K562 (cell line): ENCODE measurements around the gene NYAP1. TPM values are rescaled to one million over a fixed set of nuclear protein-coding genes. Genes with fewer than 3 reads are reported as not detected.

Source experiments
- EHMT2 ChIP-seq: fragments of 450-650 bp; IDR thresholded peaks from 2 replicates; pipeline ENCODE4 v1.6.1; 2018; ENCODE audit warnings: antibody characterized with exemption
- POLR2AphosphoS5 ChIP-seq: IDR thresholded peaks from 2 replicates; pipeline ENCODE4 v1.6.1; 2011; ENCODE audit warnings: mild to moderate bottlenecking, low read depth, low read length, moderate library complexity; ENCODE audit not compliant: control insufficient read depth, insufficient read depth
- SIN3B ChIP-seq: fragments of 450-650 bp; IDR thresholded peaks from 2 replicates; pipeline ENCODE4 v1.6.1; 2017; ENCODE audit warnings: low read depth, mild to moderate bottlenecking, moderate library complexity
- STAT5B ChIP-seq: fragments of 250-450 bp; sonication (Bioruptor Pico); IDR thresholded peaks from 2 replicates; pipeline ENCODE4 v1.8.0; 2021; ENCODE audit warnings: mild to moderate bottlenecking, inconsistent platforms
- ZNF347 ChIP-seq: fragments of 450-650 bp; formaldehyde crosslinking; IDR thresholded peaks from 2 replicates; pipeline ENCODE4 v1.4.0; 2020; ENCODE audit warnings: low read depth, mild to moderate bottlenecking, moderate library complexity
- ZNF384 ChIP-seq: IDR thresholded peaks from 2 replicates; pipeline ENCODE4 v1.6.1; 2012; ENCODE audit warnings: low read depth, low read length, improper control_type of control experiment
- ZNF644 ChIP-seq: fragments of 200-800 bp; sonication (Bioruptor generic); IDR thresholded peaks from 2 replicates; pipeline ENCODE4 v1.6.1; 2016; ENCODE audit warnings: low read depth, missing genetic modification characterization, missing compliant biosample characterization
- polyA plus RNA-seq, 8 experiments: library from polyadenylated mRNA; depleted of rRNA in 4 of 8; stranded (reverse) in 5 of 8; unstranded in 3 of 8; fragments of >200 nt; fragmentation: Nextera tagmentation in 2 of 8; fragmentation: Illumina TruSeq in 1 of 8; extraction: Ambion mirVana in 2 of 8; extraction: Trizol in 1 of 8; gene quantifications; 2 replicates each; pipeline versions ENCODE4 v1.2.1 to v1.2.3, GENCODE V29; 2011 to 2014; ENCODE audit warnings: inconsistent platforms in 1 of 8, missing spikeins in 1 of 8
- total RNA-seq, 7 experiments: library from RNA; depleted of rRNA in 6 of 7; stranded (reverse); fragments of >200 nt in 6 of 7; fragmentation: Illumina TruSeq in 2 of 7; extraction: Trizol in 2 of 7; gene quantifications; 2 replicates each; pipeline versions ENCODE4 v1.2.1 to v1.2.3, GENCODE V29; 2011 to 2021; ENCODE audit warnings: low replicate concordance in 1 of 7
- TF ChIP-seq, protein P1 (sequence below): fragments of 200-800 bp; sonication (Bioruptor generic); IDR thresholded peaks from 2 replicates; pipeline ENCODE4 v1.6.1; 2017; ENCODE audit warnings: missing genetic modification characterization, missing compliant biosample characterization
- TF ChIP-seq, protein P2 (sequence below): sonication (generic); formaldehyde crosslinking; IDR thresholded peaks from 2 replicates; pipeline ENCODE4 v1.8.1; 2023; ENCODE audit warnings: missing genetic modification reagents, mild to moderate bottlenecking, borderline replicate concordance
- TF ChIP-seq, protein P3 (sequence below): fragments of 250-450 bp; sonication (Bioruptor Pico); IDR thresholded peaks from 2 replicates; pipeline ENCODE4 v1.8.0; 2021; ENCODE audit warnings: moderate library complexity, mild to moderate bottlenecking, inconsistent platforms
- TF ChIP-seq, protein P4 (sequence below): sonication (generic); formaldehyde crosslinking; IDR thresholded peaks from 2 replicates; pipeline ENCODE4 v1.8.1; 2023; ENCODE audit warnings: mild to moderate bottlenecking, missing genetic modification reagents, moderate library complexity
- TF ChIP-seq, protein P5 (sequence below), 2 experiments: fragments of 450-650 bp; IDR thresholded peaks; 2 replicates each; pipeline ENCODE4 v1.6.1; 2018; ENCODE audit warnings: mild to moderate bottlenecking in 2 of 2, low read depth in 1 of 2; ENCODE audit not compliant: partially characterized antibody in 2 of 2

NYAP1 gene
- total and polyA plus RNA-seq, 9 of the 15 experiments (the other 6 are each of a cell fraction or from before 2014, with no cell fraction given), result 0.11 to 0.88 (median 0.22) TPM; not detected in 2

DNA sequence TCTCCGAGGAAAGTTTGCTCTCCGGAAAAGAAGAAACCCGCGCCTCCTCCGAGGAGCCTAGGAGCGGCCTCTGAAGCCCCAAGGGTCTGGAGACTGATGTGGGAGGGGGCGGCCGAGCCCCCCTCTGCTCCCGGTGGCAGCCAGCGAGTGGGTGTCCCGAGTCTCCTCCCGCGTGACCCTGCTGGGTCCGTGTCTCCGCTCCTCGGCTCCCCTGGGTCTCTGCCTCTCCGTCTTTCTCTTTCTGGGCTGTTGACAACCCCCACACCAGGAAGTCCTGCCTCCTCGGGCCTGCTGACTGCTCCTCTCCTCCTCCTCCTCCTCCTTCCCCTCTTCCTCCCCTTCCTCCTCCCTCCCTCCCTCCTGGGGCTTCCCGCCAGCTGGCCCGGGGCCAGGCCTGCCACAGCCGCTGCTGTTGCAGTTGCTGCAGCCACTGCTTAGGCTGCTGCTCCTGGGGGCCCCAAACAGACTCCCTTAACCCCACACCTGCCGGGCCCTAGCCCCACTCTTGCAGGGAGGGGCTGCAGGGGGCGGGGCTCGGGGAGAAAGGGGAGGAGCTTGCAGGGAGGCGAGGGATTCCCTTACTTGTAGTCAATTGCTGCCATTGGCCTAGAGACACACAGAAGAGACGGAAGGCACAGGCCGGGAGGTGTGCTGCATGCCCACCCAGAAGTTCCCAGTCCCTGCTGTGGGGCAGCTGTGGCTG is 4.6 kb upstream of the NYAP1 start, which contains the start of gene TSC22D4 (continued):
- no peak for TF ChIP-seq STAT5B (CRISPR knock-in tag)
- peak; percentile 8; the same call in 1 of the 2 replicates for TF ChIP-seq EHMT2
- TF ChIP-seq, protein P1, sequence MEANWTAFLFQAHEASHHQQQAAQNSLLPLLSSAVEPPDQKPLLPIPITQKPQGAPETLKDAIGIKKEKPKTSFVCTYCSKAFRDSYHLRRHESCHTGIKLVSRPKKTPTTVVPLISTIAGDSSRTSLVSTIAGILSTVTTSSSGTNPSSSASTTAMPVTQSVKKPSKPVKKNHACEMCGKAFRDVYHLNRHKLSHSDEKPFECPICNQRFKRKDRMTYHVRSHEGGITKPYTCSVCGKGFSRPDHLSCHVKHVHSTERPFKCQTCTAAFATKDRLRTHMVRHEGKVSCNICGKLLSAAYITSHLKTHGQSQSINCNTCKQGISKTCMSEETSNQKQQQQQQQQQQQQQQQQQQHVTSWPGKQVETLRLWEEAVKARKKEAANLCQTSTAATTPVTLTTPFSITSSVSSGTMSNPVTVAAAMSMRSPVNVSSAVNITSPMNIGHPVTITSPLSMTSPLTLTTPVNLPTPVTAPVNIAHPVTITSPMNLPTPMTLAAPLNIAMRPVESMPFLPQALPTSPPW, result peak; percentile 96
- TF ChIP-seq ZNF347 (CRISPR knock-in tag), result no peak
- TF ChIP-seq, protein P2, sequence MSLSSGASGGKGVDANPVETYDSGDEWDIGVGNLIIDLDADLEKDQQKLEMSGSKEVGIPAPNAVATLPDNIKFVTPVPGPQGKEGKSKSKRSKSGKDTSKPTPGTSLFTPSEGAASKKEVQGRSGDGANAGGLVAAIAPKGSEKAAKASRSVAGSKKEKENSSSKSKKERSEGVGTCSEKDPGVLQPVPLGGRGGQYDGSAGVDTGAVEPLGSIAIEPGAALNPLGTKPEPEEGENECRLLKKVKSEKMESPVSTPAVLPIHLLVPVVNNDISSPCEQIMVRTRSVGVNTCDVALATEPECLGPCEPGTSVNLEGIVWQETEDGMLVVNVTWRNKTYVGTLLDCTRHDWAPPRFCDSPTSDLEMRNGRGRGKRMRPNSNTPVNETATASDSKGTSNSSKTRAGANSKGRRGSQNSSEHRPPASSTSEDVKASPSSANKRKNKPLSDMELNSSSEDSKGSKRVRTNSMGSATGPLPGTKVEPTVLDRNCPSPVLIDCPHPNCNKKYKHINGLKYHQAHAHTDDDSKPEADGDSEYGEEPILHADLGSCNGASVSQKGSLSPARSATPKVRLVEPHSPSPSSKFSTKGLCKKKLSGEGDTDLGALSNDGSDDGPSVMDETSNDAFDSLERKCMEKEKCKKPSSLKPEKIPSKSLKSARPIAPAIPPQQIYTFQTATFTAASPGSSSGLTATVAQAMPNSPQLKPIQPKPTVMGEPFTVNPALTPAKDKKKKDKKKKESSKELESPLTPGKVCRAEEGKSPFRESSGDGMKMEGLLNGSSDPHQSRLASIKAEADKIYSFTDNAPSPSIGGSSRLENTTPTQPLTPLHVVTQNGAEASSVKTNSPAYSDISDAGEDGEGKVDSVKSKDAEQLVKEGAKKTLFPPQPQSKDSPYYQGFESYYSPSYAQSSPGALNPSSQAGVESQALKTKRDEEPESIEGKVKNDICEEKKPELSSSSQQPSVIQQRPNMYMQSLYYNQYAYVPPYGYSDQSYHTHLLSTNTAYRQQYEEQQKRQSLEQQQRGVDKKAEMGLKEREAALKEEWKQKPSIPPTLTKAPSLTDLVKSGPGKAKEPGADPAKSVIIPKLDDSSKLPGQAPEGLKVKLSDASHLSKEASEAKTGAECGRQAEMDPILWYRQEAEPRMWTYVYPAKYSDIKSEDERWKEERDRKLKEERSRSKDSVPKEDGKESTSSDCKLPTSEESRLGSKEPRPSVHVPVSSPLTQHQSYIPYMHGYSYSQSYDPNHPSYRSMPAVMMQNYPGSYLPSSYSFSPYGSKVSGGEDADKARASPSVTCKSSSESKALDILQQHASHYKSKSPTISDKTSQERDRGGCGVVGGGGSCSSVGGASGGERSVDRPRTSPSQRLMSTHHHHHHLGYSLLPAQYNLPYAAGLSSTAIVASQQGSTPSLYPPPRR (CRISPR knock-in tag), result 0 out of 2 replicates have a peak, but pooled peaks have one; percentile 55
- TF ChIP-seq ZNF384, result peak; percentile 14; the same call in 1 of the 2 replicates
- TF ChIP-seq, protein P3, sequence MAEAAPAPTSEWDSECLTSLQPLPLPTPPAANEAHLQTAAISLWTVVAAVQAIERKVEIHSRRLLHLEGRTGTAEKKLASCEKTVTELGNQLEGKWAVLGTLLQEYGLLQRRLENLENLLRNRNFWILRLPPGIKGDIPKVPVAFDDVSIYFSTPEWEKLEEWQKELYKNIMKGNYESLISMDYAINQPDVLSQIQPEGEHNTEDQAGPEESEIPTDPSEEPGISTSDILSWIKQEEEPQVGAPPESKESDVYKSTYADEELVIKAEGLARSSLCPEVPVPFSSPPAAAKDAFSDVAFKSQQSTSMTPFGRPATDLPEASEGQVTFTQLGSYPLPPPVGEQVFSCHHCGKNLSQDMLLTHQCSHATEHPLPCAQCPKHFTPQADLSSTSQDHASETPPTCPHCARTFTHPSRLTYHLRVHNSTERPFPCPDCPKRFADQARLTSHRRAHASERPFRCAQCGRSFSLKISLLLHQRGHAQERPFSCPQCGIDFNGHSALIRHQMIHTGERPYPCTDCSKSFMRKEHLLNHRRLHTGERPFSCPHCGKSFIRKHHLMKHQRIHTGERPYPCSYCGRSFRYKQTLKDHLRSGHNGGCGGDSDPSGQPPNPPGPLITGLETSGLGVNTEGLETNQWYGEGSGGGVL (CRISPR knock-in tag), result no peak
- peak; percentile 82 for TF ChIP-seq POLR2AphosphoS5
- TF ChIP-seq, protein P4, sequence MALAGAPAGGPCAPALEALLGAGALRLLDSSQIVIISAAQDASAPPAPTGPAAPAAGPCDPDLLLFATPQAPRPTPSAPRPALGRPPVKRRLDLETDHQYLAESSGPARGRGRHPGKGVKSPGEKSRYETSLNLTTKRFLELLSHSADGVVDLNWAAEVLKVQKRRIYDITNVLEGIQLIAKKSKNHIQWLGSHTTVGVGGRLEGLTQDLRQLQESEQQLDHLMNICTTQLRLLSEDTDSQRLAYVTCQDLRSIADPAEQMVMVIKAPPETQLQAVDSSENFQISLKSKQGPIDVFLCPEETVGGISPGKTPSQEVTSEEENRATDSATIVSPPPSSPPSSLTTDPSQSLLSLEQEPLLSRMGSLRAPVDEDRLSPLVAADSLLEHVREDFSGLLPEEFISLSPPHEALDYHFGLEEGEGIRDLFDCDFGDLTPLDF (CRISPR knock-in tag), result no peak
- TF ChIP-seq ZNF644 (tag), result 0 out of 2 replicates have a peak, but pooled peaks have one; percentile 54
- no peak for TF ChIP-seq SIN3B
- TF ChIP-seq, protein P5, sequence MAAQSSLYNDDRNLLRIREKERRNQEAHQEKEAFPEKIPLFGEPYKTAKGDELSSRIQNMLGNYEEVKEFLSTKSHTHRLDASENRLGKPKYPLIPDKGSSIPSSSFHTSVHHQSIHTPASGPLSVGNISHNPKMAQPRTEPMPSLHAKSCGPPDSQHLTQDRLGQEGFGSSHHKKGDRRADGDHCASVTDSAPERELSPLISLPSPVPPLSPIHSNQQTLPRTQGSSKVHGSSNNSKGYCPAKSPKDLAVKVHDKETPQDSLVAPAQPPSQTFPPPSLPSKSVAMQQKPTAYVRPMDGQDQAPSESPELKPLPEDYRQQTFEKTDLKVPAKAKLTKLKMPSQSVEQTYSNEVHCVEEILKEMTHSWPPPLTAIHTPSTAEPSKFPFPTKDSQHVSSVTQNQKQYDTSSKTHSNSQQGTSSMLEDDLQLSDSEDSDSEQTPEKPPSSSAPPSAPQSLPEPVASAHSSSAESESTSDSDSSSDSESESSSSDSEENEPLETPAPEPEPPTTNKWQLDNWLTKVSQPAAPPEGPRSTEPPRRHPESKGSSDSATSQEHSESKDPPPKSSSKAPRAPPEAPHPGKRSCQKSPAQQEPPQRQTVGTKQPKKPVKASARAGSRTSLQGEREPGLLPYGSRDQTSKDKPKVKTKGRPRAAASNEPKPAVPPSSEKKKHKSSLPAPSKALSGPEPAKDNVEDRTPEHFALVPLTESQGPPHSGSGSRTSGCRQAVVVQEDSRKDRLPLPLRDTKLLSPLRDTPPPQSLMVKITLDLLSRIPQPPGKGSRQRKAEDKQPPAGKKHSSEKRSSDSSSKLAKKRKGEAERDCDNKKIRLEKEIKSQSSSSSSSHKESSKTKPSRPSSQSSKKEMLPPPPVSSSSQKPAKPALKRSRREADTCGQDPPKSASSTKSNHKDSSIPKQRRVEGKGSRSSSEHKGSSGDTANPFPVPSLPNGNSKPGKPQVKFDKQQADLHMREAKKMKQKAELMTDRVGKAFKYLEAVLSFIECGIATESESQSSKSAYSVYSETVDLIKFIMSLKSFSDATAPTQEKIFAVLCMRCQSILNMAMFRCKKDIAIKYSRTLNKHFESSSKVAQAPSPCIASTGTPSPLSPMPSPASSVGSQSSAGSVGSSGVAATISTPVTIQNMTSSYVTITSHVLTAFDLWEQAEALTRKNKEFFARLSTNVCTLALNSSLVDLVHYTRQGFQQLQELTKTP (IDR thresholded peaks at IDR 0.05; ENCODE audit: low read depth in 1 of 2, partially characterized antibody in 2 of 2), result peak in 1 of 2 experiments; percentile 89
